Trophoblast cell (in vitro differentiated cells and primary cell): ENCODE measurements around the gene ITGB4.
A peak's percentile ranks its signal among the peaks of the same experiment; 100 is the strongest.

Experiments
- DNase-seq, 2 donors: peaks; one replicate each; pipeline ENCODE4 v3.0.0-alpha.2; 2016
- H2AFZ ChIP-seq: 2 replicates; pipeline ENCODE4 v1.6.1; 2013; ENCODE audit warnings: low read length, moderate library complexity, mild to moderate bottlenecking; ENCODE audit not compliant: insufficient read depth, poor library complexity
- H2AK5ac ChIP-seq: 2 replicates; pipeline ENCODE4 v1.6.1; 2013; ENCODE audit warnings: mild to moderate bottlenecking, low read length
- H2BK120ac ChIP-seq: 2 replicates; pipeline ENCODE4 v1.6.1; 2013; ENCODE audit warnings: low read length, mild to moderate bottlenecking, moderate library complexity; ENCODE audit not compliant: insufficient read depth, poor library complexity
- H2BK12ac ChIP-seq: 2 replicates; pipeline ENCODE4 v1.6.1; 2013; ENCODE audit warnings: mild to moderate bottlenecking, low read length, moderate library complexity
- H2BK5ac ChIP-seq: 2 replicates; pipeline ENCODE4 v1.6.1; 2013; ENCODE audit warnings: low read length, low read depth, moderate library complexity, mild to moderate bottlenecking; ENCODE audit not compliant: poor library complexity
- H3K14ac ChIP-seq: 2 replicates; pipeline ENCODE4 v1.6.1; 2013; ENCODE audit warnings: mild to moderate bottlenecking, low read length
- H3K18ac ChIP-seq: 2 replicates; pipeline ENCODE4 v1.6.1; 2013; ENCODE audit warnings: mild to moderate bottlenecking, low read length
- H3K23ac ChIP-seq: 2 replicates; pipeline ENCODE4 v1.6.1; 2013; ENCODE audit warnings: low read length
- H3K27ac ChIP-seq: 2 replicates; pipeline ENCODE4 v1.5.1; 2013; ENCODE audit warnings: low read depth, mild to moderate bottlenecking, inconsistent platforms, low read length, moderate library complexity
- H3K27me3 ChIP-seq: 2 replicates; pipeline ENCODE4 v1.6.1; 2013; ENCODE audit warnings: inconsistent platforms, mild to moderate bottlenecking, low read length, moderate library complexity; ENCODE audit not compliant: insufficient read depth
- H3K36me3 ChIP-seq, 2 experiments: 1 replicate in 1 of 2; 2 replicates in 1 of 2; pipeline ENCODE4 v1.6.1; 2013; ENCODE audit warnings: low read length in 2 of 2, mild to moderate bottlenecking in 2 of 2, moderate library complexity in 1 of 2; ENCODE audit not compliant: insufficient read depth in 2 of 2, control insufficient read depth in 1 of 2
- H3K4ac ChIP-seq: 2 replicates; pipeline ENCODE4 v1.6.1; 2013; ENCODE audit warnings: low read depth, mild to moderate bottlenecking, low read length, moderate library complexity
- H3K4me1 ChIP-seq, 2 experiments: 1 replicate in 1 of 2; 2 replicates in 1 of 2; pipeline ENCODE4 v1.6.1; 2013; ENCODE audit warnings: low read length in 2 of 2, mild to moderate bottlenecking in 2 of 2, moderate library complexity in 1 of 2; ENCODE audit not compliant: insufficient read depth in 2 of 2, control insufficient read depth in 1 of 2
- H3K4me2 ChIP-seq: 2 replicates; pipeline ENCODE4 v1.6.1; 2013; ENCODE audit warnings: inconsistent platforms, mild to moderate bottlenecking, low read length, moderate library complexity
- H3K4me3 ChIP-seq: 2 replicates; pipeline ENCODE4 v1.5.1; 2013; ENCODE audit warnings: mild to moderate bottlenecking, low read depth, low read length, inconsistent platforms
- H3K79me1 ChIP-seq: one replicate; pipeline ENCODE4 v1.6.1; 2013; ENCODE audit warnings: low read length
- H3K79me2 ChIP-seq: 2 replicates; pipeline ENCODE4 v1.6.1; 2013; ENCODE audit warnings: low read length, mild to moderate bottlenecking; ENCODE audit not compliant: control insufficient read depth, insufficient read depth, poor library complexity
- H3K9ac ChIP-seq: 2 replicates; pipeline ENCODE4 v1.6.1; 2013; ENCODE audit warnings: mild to moderate bottlenecking, low read length
- H3K9me3 ChIP-seq: 2 replicates; pipeline ENCODE4 v1.6.1; 2013; ENCODE audit warnings: low read depth, mild to moderate bottlenecking, control low read depth, inconsistent platforms, low read length; ENCODE audit not compliant: insufficient read depth
- H4K12ac ChIP-seq: 2 replicates; pipeline ENCODE4 v1.6.1; 2013; ENCODE audit warnings: low read depth, mild to moderate bottlenecking, low read length, moderate library complexity
- H4K8ac ChIP-seq: 2 replicates; pipeline ENCODE4 v1.6.1; 2013; ENCODE audit warnings: low read depth, mild to moderate bottlenecking, low read length, moderate library complexity
- H4K91ac ChIP-seq: one replicate; pipeline ENCODE4 v1.6.1; 2013; ENCODE audit warnings: low read depth, mild to moderate bottlenecking, low read length, moderate library complexity
- WGBS: extraction: QIAGEN DNeasy Blood & Tissue Kit; methylation state at CpG from one replicate; pipeline ENCODE4 v1.1.7; 2013; ENCODE audit warnings: missing lambda C conversion rate; ENCODE audit not compliant: insufficient read length, insufficient coverage; ENCODE audit errors: extremely low coverage; 5-methylcytosine and 5-hydroxymethylcytosine counted together

Gene ITGB4

GRCh38 chr17:75689441-75689873 is 31.8 kb upstream of the ITGB4 start:
- no peak overlapping the region for H3K4me3 ChIP-seq
- DNase-seq: peak; percentile 97 to 98
- H3K18ac ChIP-seq: no peak overlapping the region
- no peak overlapping the region for H2BK12ac ChIP-seq
- no peak overlapping the region for H2BK120ac ChIP-seq
- peaks cover 35 to 37% of the 10 kb centered on the region in 2 experiments for H3K36me3 ChIP-seq
- H4K91ac ChIP-seq: no peak overlapping the region
- peaks cover 43 to 46% of the 10 kb centered on the region in 2 experiments for H3K4me1 ChIP-seq
- H3K27ac ChIP-seq: peak overlapping the region; percentile 91
- H4K8ac ChIP-seq: no peak overlapping the region
- H3K79me1 ChIP-seq: peaks cover 19% of the 10 kb centered on the region
- H2AFZ ChIP-seq: no peak overlapping the region
- H3K14ac ChIP-seq: no peak overlapping the region
- H3K27me3 ChIP-seq: no peaks in the 10 kb centered on the region
- no peak overlapping the region for H3K23ac ChIP-seq
- H2AK5ac ChIP-seq: no peak overlapping the region
- no peak overlapping the region for H2BK5ac ChIP-seq
- H3K9ac ChIP-seq: no peak overlapping the region
- no peaks in the 10 kb centered on the region for H3K9me3 ChIP-seq
- H3K4ac ChIP-seq: no peak overlapping the region
- no peak overlapping the region for H4K12ac ChIP-seq
- H3K4me2 ChIP-seq: no peak overlapping the region
- H3K79me2 ChIP-seq: peaks cover 23% of the 10 kb centered on the region
- no CpG with 5 or more reads among the region's 6 CpGs for WGBS

DNA sequence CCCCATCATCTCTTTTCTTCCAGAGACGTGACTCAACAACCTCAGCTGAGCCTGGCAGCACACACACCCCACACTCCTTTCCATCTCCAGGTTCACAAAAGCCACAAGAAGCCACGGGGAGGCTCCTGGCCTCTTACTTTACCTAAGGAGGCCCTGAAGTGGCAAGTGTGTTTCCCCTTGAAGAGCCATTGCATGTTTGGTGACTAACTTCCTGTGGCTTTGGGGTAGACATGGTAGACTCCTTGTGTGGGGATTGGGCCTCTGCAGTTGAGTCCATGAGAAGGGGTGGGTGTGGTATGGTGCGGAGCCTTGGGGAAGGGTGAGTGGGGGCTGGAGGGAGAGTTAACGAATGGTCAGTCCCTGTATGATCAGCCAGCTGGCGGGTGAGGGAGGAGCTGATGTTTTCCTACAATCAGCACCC is 29.9 kb upstream of the ITGB4 start:
- peaks cover 15% of the 10 kb centered on the region for H3K79me1 ChIP-seq
- H3K27ac ChIP-seq: no peak overlapping the region
- H2BK12ac ChIP-seq: no peak overlapping the region
- H2BK5ac ChIP-seq: no peak overlapping the region
- peaks cover 38 to 49% of the 10 kb centered on the region in 2 experiments for H3K36me3 ChIP-seq
- no peak overlapping the region for H4K8ac ChIP-seq
- no peaks in the 10 kb centered on the region for H3K27me3 ChIP-seq
- peak overlapping the region; percentile 32 for H4K91ac ChIP-seq
- WGBS: no CpG with 5 or more reads among the region's 5 CpGs
- H3K4me3 ChIP-seq: no peak overlapping the region
- H3K4me2 ChIP-seq: no peak overlapping the region
- H3K14ac ChIP-seq: no peak overlapping the region
- no peaks in the 10 kb centered on the region for H3K9me3 ChIP-seq
- no peak overlapping the region for H4K12ac ChIP-seq
- H2AFZ ChIP-seq: no peak overlapping the region
- H3K9ac ChIP-seq: no peak overlapping the region
- H3K79me2 ChIP-seq: peaks cover 16% of the 10 kb centered on the region
- no peak overlapping the region for H3K23ac ChIP-seq
- no peak for DNase-seq
- H2BK120ac ChIP-seq: no peak overlapping the region
- H2AK5ac ChIP-seq: no peak overlapping the region
- peak overlapping the region; percentile 9 for H3K18ac ChIP-seq
- peaks cover 45 to 46% of the 10 kb centered on the region in 2 experiments for H3K4me1 ChIP-seq
- peak overlapping the region; percentile 65 for H3K4ac ChIP-seq

DNA sequence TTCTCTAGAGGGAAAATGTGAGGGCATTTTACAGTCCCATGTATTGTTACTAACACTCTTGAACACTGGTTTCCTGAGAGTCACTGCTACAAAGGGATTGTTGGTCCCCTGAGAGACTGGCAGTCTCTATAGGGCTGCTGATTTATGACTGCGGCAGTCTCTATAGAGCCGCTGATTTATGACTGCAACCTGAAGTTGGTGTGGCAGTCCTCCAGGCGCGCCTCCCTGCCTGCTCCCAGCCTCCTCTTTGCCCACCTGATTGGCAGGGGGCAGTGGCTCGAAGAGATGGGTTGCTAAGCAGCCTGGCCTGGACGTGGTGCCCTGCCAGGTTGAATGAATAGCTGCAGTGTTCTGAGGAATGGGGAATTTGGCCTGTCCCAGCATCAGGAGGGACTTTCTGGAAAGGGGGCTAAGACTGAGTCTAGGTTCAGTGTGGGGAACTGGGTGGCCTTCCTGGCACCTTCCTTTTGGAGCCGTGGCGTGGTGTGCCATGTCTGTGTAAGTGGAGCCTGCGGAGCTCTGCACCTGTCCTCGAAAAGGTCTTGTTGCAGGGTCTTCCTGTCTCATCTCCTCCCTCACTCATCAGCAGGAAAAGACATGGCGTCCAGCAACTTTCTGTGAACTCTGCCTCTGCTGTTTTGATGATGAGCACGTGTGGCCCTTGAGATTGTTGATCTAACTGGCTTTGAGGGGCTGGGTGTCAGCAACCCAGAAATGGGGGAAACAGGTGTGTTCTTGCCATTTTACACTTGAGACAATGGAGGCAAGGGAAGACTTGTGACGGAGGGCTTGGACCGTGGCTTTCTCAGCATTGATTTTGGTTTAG is 29.2 kb upstream of the ITGB4 start:
- Histone ChIP-seq H4K12ac (no peak overlapping the region), H3K4me2 (no peak overlapping the region), H3K27ac (no peak overlapping the region), H3K4me1 (peaks cover 47 to 48% of the 10 kb centered on the region in 2 experiments), H3K9me3 (no peaks in the 10 kb centered on the region), H3K27me3 (no peaks in the 10 kb centered on the region), H4K8ac (no peak overlapping the region), H2BK12ac (no peak overlapping the region), H3K4me3 (no peak overlapping the region), H3K18ac (peak overlapping the region; percentile 33), H3K4ac (peak overlapping the region; percentile 65), H2AK5ac (no peak overlapping the region), H3K79me2 (peaks cover 13% of the 10 kb centered on the region), H2BK5ac (no peak overlapping the region), H2BK120ac (no peak overlapping the region), H3K9ac (no peak overlapping the region), H2AFZ (no peak overlapping the region), H3K79me1 (peaks cover 15% of the 10 kb centered on the region), H4K91ac (no peak overlapping the region), H3K23ac (no peak overlapping the region), H3K36me3 (peaks cover 37 to 48% of the 10 kb centered on the region in 2 experiments), H3K14ac (no peak overlapping the region)
- no CpG with 5 or more reads among the region's 14 CpGs for WGBS
- DNase-seq: no peak

DNA sequence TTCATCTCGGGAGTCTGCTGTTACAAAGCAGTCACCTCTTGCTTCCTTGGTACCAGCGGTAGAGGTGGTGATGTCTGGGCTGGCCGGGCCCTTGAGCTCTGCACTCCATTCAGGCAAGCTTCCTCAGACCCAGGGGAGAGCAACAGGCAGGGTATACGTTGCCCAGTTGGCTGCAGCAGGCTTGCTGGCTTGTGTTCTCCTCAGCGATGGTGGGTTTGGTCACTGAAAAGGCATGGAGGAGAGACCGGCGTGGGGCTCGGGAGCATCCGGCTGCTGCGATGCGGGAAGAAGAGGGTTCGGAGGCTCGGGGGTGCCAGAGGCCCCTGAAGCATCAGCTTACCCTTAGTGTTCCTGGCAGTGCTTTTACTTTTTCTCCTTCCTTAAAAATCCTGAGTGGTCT is 28.3 kb upstream of the ITGB4 start:
- peaks cover 14% of the 10 kb centered on the region for H3K79me1 ChIP-seq
- peaks cover 42 to 50% of the 10 kb centered on the region in 2 experiments for H3K36me3 ChIP-seq
- H3K27me3 ChIP-seq: no peaks in the 10 kb centered on the region
- H3K79me2 ChIP-seq: peaks cover 8% of the 10 kb centered on the region
- H4K12ac ChIP-seq: no peak overlapping the region
- no peak overlapping the region for H2AK5ac ChIP-seq
- H3K4ac ChIP-seq: no peak overlapping the region
- H3K27ac ChIP-seq: no peak overlapping the region
- H3K23ac ChIP-seq: no peak overlapping the region
- H2BK5ac ChIP-seq: no peak overlapping the region
- H4K91ac ChIP-seq: no peak overlapping the region
- H2AFZ ChIP-seq: no peak overlapping the region
- H3K4me2 ChIP-seq: no peak overlapping the region
- WGBS: no CpG with 5 or more reads among the region's 13 CpGs
- H2BK12ac ChIP-seq: no peak overlapping the region
- peak overlapping the region; percentile 54 for H3K18ac ChIP-seq
- no peak for DNase-seq
- H3K4me1 ChIP-seq: peaks cover 50 to 52% of the 10 kb centered on the region in 2 experiments
- H2BK120ac ChIP-seq: no peak overlapping the region
- no peak overlapping the region for H3K4me3 ChIP-seq
- no peak overlapping the region for H3K14ac ChIP-seq
- no peaks in the 10 kb centered on the region for H3K9me3 ChIP-seq
- H4K8ac ChIP-seq: no peak overlapping the region
- H3K9ac ChIP-seq: no peak overlapping the region
